ENCODE data around the gene STX10. TPM values are rescaled to one million over a fixed set of nuclear protein-coding genes. Genes with fewer than 3 reads are reported as not detected.
A peak's percentile ranks its signal among the peaks of the same experiment; 100 is the strongest.

STX10 gene
- total and polyA plus RNA-seq, 9 of the 15 experiments (the other 6 are each of a cell fraction or from before 2014, with no cell fraction given) = 0.51 to 66.3 (median 31.0) TPM

GRCh38 chr19:13104360-13104847 is 45.8 kb downstream of the STX10 start (continued):
- no peak for TF ChIP-seq ID3 (CRISPR knock-in tag; IDR thresholded peaks at IDR 0.05)
- TF ChIP-seq ID3 (tag; IDR thresholded peaks at IDR 0.05) = 0 out of 2 replicates have a peak, but pooled peaks have one; percentile 68
- TF ChIP-seq POLR2AphosphoS2 (IDR thresholded peaks at IDR 0.05; ENCODE audit: low read length) = no peak
- peak; percentile 47; the same call in 1 of the 2 replicates for TF ChIP-seq HDAC2 (IDR thresholded peaks at IDR 0.05)
- TF ChIP-seq CREB1 (IDR thresholded peaks at IDR 0.05) = no peak
- TF ChIP-seq CREB1 (CRISPR knock-in tag; IDR thresholded peaks at IDR 0.05) = peak; percentile 56; the same call in 1 of the 2 replicates
- TF ChIP-seq GABPB1 (CRISPR knock-in tag; IDR thresholded peaks at IDR 0.05) = peak; percentile 75
- no peak for TF ChIP-seq ZNF217 (CRISPR knock-in tag; IDR thresholded peaks at IDR 0.05)
- TF ChIP-seq KLF13 (tag; IDR thresholded peaks at IDR 0.05; ENCODE audit: borderline replicate concordance, low read depth) = peak; percentile 53; the same call in 1 of the 2 replicates
- TF ChIP-seq ARID1B (IDR thresholded peaks at IDR 0.05) = 0 out of 2 replicates have a peak, but pooled peaks have one; percentile 29
- TF ChIP-seq KAT7 (CRISPR knock-in tag; IDR thresholded peaks at IDR 0.05; ENCODE audit: borderline replicate concordance) = 0 out of 2 replicates have a peak, but pooled peaks have one; percentile 60
- no peak for TF ChIP-seq TRIM24 (IDR thresholded peaks at IDR 0.05)
- peak; percentile 35; the same call in 1 of the 2 replicates for TF ChIP-seq MYNN (IDR thresholded peaks at IDR 0.05)
- TF ChIP-seq MYNN (CRISPR knock-in tag; IDR thresholded peaks at IDR 0.05) = no peak
- TF ChIP-seq ZZZ3 (IDR thresholded peaks at IDR 0.05) = no peak
- TF ChIP-seq ZNF511 (CRISPR knock-in tag; IDR thresholded peaks at IDR 0.05) = peak; percentile 38; the same call in 1 of the 2 replicates
- TF ChIP-seq E2F3 (CRISPR knock-in tag; IDR thresholded peaks at IDR 0.05) = peak; percentile 46; the same call in 1 of the 2 replicates
- TF ChIP-seq CBX8 (IDR thresholded peaks at IDR 0.05; ENCODE audit: borderline replicate concordance, extremely low read depth, low read depth, low read length, poor library complexity, severe bottlenecking) = no peak
- TF ChIP-seq, protein P1, sequence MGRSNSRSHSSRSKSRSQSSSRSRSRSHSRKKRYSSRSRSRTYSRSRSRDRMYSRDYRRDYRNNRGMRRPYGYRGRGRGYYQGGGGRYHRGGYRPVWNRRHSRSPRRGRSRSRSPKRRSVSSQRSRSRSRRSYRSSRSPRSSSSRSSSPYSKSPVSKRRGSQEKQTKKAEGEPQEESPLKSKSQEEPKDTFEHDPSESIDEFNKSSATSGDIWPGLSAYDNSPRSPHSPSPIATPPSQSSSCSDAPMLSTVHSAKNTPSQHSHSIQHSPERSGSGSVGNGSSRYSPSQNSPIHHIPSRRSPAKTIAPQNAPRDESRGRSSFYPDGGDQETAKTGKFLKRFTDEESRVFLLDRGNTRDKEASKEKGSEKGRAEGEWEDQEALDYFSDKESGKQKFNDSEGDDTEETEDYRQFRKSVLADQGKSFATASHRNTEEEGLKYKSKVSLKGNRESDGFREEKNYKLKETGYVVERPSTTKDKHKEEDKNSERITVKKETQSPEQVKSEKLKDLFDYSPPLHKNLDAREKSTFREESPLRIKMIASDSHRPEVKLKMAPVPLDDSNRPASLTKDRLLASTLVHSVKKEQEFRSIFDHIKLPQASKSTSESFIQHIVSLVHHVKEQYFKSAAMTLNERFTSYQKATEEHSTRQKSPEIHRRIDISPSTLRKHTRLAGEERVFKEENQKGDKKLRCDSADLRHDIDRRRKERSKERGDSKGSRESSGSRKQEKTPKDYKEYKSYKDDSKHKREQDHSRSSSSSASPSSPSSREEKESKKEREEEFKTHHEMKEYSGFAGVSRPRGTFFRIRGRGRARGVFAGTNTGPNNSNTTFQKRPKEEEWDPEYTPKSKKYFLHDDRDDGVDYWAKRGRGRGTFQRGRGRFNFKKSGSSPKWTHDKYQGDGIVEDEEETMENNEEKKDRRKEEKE (IDR thresholded peaks at IDR 0.05; ENCODE audit: borderline replicate concordance in 1 of 2, control insufficient read depth in 1 of 2, low read depth in 2 of 2, low read length in 1 of 2) = no peak
- TF ChIP-seq BRD9 (IDR thresholded peaks at IDR 0.05; ENCODE audit: low read depth, partially characterized antibody) = peak; percentile 71
- no peak for TF ChIP-seq MBD2 (IDR thresholded peaks at IDR 0.05; ENCODE audit: borderline replicate concordance, low read depth)
- 0 out of 2 replicates have a peak, but pooled peaks have one; percentile 57 for TF ChIP-seq ZNF197 (CRISPR knock-in tag; IDR thresholded peaks at IDR 0.05; ENCODE audit: low read depth)
- TF ChIP-seq ZBTB33 (CRISPR knock-in tag; IDR thresholded peaks at IDR 0.05) = peak; percentile 88

Measured in K562 (cell line).